Measurements from ENCODE around the gene FCHSD1. TPM values are rescaled to one million over a fixed set of nuclear protein-coding genes. Genes with fewer than 3 reads are reported as not detected.

FCHSD1 gene
- total and polyA plus RNA-seq, 7 donors = 3.0 to 31.3 (median 17.9) TPM

DNA sequence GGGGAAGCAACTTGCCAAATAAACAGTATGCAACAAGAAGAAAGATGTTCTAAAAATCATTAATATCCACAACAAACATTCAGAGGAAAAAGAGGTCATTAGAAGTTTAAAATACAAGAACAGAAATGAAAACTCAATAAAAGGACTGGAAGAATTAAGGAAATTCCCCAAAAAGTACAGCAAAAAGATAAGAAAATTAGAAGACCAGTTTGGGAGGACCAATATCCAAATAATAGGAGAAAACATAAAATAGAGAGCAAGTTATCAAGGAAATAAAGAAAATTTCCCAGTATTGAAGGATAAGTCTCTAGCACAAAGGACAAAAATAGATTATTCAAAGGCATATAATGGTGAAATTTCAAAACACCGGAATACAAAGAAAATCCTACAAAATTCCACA, 54.4 kb downstream of the FCHSD1 start:
- Histone ChIP-seq H3K4me3 (no peak overlapping the region), H3K36me3 (no peaks in the 10 kb centered on the region), H3K27me3 (no peaks in the 10 kb centered on the region), H3K4me1 (peaks cover 0 to 8% (median 0%) of the 10 kb centered on the region in 4 donors), H3K27ac (no peak overlapping the region), H3K9me3 (no peaks in the 10 kb centered on the region)
- no peak for TF ChIP-seq POLR2AphosphoS5 (IDR thresholded peaks at IDR 0.05)
- no peak for TF ChIP-seq EP300 (IDR thresholded peaks at IDR 0.05)
- TF ChIP-seq, protein P1, sequence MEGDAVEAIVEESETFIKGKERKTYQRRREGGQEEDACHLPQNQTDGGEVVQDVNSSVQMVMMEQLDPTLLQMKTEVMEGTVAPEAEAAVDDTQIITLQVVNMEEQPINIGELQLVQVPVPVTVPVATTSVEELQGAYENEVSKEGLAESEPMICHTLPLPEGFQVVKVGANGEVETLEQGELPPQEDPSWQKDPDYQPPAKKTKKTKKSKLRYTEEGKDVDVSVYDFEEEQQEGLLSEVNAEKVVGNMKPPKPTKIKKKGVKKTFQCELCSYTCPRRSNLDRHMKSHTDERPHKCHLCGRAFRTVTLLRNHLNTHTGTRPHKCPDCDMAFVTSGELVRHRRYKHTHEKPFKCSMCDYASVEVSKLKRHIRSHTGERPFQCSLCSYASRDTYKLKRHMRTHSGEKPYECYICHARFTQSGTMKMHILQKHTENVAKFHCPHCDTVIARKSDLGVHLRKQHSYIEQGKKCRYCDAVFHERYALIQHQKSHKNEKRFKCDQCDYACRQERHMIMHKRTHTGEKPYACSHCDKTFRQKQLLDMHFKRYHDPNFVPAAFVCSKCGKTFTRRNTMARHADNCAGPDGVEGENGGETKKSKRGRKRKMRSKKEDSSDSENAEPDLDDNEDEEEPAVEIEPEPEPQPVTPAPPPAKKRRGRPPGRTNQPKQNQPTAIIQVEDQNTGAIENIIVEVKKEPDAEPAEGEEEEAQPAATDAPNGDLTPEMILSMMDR (IDR thresholded peaks at IDR 0.05) = no peak
- no peak for TF ChIP-seq POLR2A (IDR thresholded peaks at IDR 0.05)
- WGBS, 2 donors = 98 to 100% methylated on average over 1 of the region's 1 CpG
- no peak for DNase-seq
- intact Hi-C loops (cut with DNase I) = no loop called here

DNA sequence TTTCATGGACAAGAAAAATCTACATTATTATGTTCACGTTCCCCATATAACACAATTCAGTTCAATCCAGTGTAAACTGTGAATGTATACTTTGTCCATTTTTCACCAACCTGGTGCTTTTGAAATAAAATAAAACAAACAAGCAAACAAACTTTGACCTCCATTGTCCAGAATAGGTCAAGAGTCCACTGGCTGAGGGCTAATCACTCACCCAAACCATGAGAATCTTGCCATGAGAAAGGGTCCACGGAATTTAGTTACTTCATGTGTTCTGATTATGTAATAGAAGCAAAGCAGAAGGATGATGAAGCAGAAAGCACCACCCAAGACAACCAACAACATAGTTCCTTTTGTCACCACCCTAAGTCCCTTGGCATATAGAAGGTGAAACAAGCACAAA, 61.1 kb downstream of the FCHSD1 start:
- Histone ChIP-seq H3K9me3 (no peaks in the 10 kb centered on the region), H3K4me1 (no peaks in the 10 kb centered on the region), H3K27me3 (no peaks in the 10 kb centered on the region), H3K27ac (no peak overlapping the region), H3K36me3 (peaks cover 0 to 18% (median 5%) of the 10 kb centered on the region in 4 donors), H3K4me3 (no peak overlapping the region)
- WGBS, 2 donors = 57 to 80% methylated on average over 2 of the region's 2 CpGs
- TF ChIP-seq POLR2AphosphoS5 (IDR thresholded peaks at IDR 0.05) (no peak), EP300 (IDR thresholded peaks at IDR 0.05) (no peak)
- intact Hi-C loops (cut with DNase I) = no loop called here
- DNase-seq = no peak

Other genes with a start within 250 kb of the FCHSD1 start
- 10 to 100 TPM in 3 of 4 donors, 1 to 10 TPM in 1; 7.5 to 15.8 (median 11.3) TPM for gene PCDHGA9, start 248.6 kb downstream of the FCHSD1 start, total RNA-seq
- gene PCDHGA9, start 248.6 kb downstream of the FCHSD1 start, polyA plus RNA-seq = under 1 TPM in 1 of 3 donors, not detected in 2; 0.79 TPM
- gene PCDHGB6, start 243.4 kb downstream of the FCHSD1 start, total RNA-seq = 10 to 100 TPM in 3 of 4 donors, 1 to 10 TPM in 1; 8.9 to 15.0 (median 12.1) TPM
- gene PCDHGB6, start 243.4 kb downstream of the FCHSD1 start, polyA plus RNA-seq = 1 to 10 TPM in 1 of 3 donors, not detected in 2; 1.2 TPM
- gene PCDHGA10, start 238.4 kb downstream of the FCHSD1 start, total RNA-seq = 10 to 100 TPM in 2 of 4 donors, 1 to 10 TPM in 2; 6.1 to 11.5 (median 9.0) TPM
- gene PCDHGA10, start 238.4 kb downstream of the FCHSD1 start, polyA plus RNA-seq = 1 to 10 TPM in 1 of 3 donors, under 1 TPM in 2; 0.23 to 1.0 (median 0.60) TPM
- gene PCDHGB7, start 233.7 kb downstream of the FCHSD1 start, total RNA-seq = 10 to 100 TPM; 16.1 to 19.4 (median 17.6) TPM
- gene PCDHGB7, start 233.7 kb downstream of the FCHSD1 start, polyA plus RNA-seq = 1 to 10 TPM in 1 of 3 donors, under 1 TPM in 1, not detected in 1; 0.60 to 2.4 TPM
- gene PCDHGA11, start 230.4 kb downstream of the FCHSD1 start, total RNA-seq = 10 to 100 TPM in 1 of 4 donors, 1 to 10 TPM in 3; 6.1 to 10.8 (median 8.1) TPM
- gene PCDHGA11, start 230.4 kb downstream of the FCHSD1 start, polyA plus RNA-seq = under 1 TPM in 1 of 3 donors, not detected in 2; 0.89 TPM
- gene PCDHGA12, start 220.9 kb downstream of the FCHSD1 start, total RNA-seq = 10 to 100 TPM in 2 of 4 donors, 1 to 10 TPM in 2; 5.4 to 14.1 (median 11.3) TPM
- gene PCDHGA12, start 220.9 kb downstream of the FCHSD1 start, polyA plus RNA-seq = under 1 TPM in 1 of 3 donors, not detected in 2; 0.80 TPM
- gene PCDHGC3, start 175.5 kb downstream of the FCHSD1 start, total RNA-seq = 10 to 100 TPM; 31.4 to 47.8 (median 39.4) TPM
- 10 to 100 TPM in 2 of 3 donors, 1 to 10 TPM in 1; 5.1 to 24.1 (median 23.4) TPM for gene PCDHGC3, start 175.5 kb downstream of the FCHSD1 start, polyA plus RNA-seq
- gene PCDHGC4, start 166.4 kb downstream of the FCHSD1 start, total RNA-seq = 1 to 10 TPM; 2.5 to 8.6 (median 5.2) TPM
- gene PCDHGC4, start 166.4 kb downstream of the FCHSD1 start, polyA plus RNA-seq = under 1 TPM in 1 of 3 donors, not detected in 2; 0.47 TPM
- gene PCDHGC5, start 162.3 kb downstream of the FCHSD1 start, total RNA-seq = 1 to 10 TPM; 1.1 to 5.6 (median 3.6) TPM
- under 1 TPM in 2 of 3 donors, not detected in 1; 0.26 to 0.60 TPM for gene PCDHGC5, start 162.3 kb downstream of the FCHSD1 start, polyA plus RNA-seq
- 10 to 100 TPM; 14.4 to 26.9 (median 19.8) TPM for gene DIAPH1, start 32.4 kb downstream of the FCHSD1 start, total RNA-seq
- gene DIAPH1, start 32.4 kb downstream of the FCHSD1 start, polyA plus RNA-seq = 100 to 1,000 TPM in 1 of 3 donors, 10 to 100 TPM in 2; 54.1 to 105 (median 78.0) TPM
- gene HDAC3, start 14.6 kb downstream of the FCHSD1 start, total RNA-seq = 10 to 100 TPM; 32.4 to 51.5 (median 38.2) TPM
- gene HDAC3, start 14.6 kb downstream of the FCHSD1 start, polyA plus RNA-seq = 10 to 100 TPM; 33.0 to 51.1 (median 37.7) TPM
- 1 to 10 TPM in 3 of 4 donors, under 1 TPM in 1; 0.99 to 6.1 (median 2.1) TPM for gene RELL2, start 14.4 kb downstream of the FCHSD1 start, total RNA-seq
- gene RELL2, start 14.4 kb downstream of the FCHSD1 start, polyA plus RNA-seq = 10 to 100 TPM in 1 of 3 donors, 1 to 10 TPM in 2; 2.4 to 10.5 (median 3.5) TPM
- gene ARAP3, start 30.8 kb upstream of the FCHSD1 start, total RNA-seq = 1 to 10 TPM; 3.3 to 7.8 (median 3.8) TPM
- 1 to 10 TPM; 1.2 to 7.0 (median 2.4) TPM for gene ARAP3, start 30.8 kb upstream of the FCHSD1 start, polyA plus RNA-seq
- 10 to 100 TPM in 3 of 4 donors, 1 to 10 TPM in 1; 8.6 to 19.4 (median 13.4) TPM for gene PCDH1, start 227.0 kb upstream of the FCHSD1 start, total RNA-seq
- gene PCDH1, start 227.0 kb upstream of the FCHSD1 start, polyA plus RNA-seq = 10 to 100 TPM in 2 of 3 donors, 1 to 10 TPM in 1; 9.0 to 47.2 (median 11.8) TPM